HepG2 (cell line): ENCODE measurements around the gene PEX11G. TPM values are rescaled to one million over a fixed set of nuclear protein-coding genes. Genes with fewer than 3 reads are reported as not detected.

ENCODE experiments used
- ATF1 ChIP-seq: IDR thresholded peaks from 2 replicates; pipeline ENCODE4 v1.6.1; 2016; ENCODE audit warnings: mild to moderate bottlenecking, control low read depth
- CCDC6 ChIP-seq: sonication (generic); formaldehyde crosslinking; IDR thresholded peaks from 2 replicates; pipeline ENCODE4 v1.8.1; 2022; ENCODE audit warnings: mild to moderate bottlenecking, missing genetic modification reagents, moderate library complexity
- GPN1 ChIP-seq: sonication (generic); formaldehyde crosslinking; IDR thresholded peaks from 2 replicates; pipeline ENCODE4 v1.5.1; 2020; ENCODE audit warnings: missing genetic modification reagents, borderline replicate concordance
- HDAC2 ChIP-seq: sonication (generic); formaldehyde crosslinking; IDR thresholded peaks from 2 replicates; pipeline ENCODE4 v1.4.0; 2020; ENCODE audit warnings: missing genetic modification reagents
- NFE2 ChIP-seq: sonication (generic); formaldehyde crosslinking; IDR thresholded peaks from 2 replicates; pipeline ENCODE4 v1.4.0; 2020; ENCODE audit warnings: missing genetic modification reagents
- NFKB2 ChIP-seq: sonication (generic); formaldehyde crosslinking; IDR thresholded peaks from 2 replicates; pipeline ENCODE4 v1.4.0; 2020; ENCODE audit warnings: missing genetic modification reagents, borderline replicate concordance
- RBFOX2 ChIP-seq: fragments of 200-400 bp; formaldehyde crosslinking; IDR thresholded peaks from 2 replicates; pipeline ENCODE4 v1.6.1; 2017; ENCODE audit warnings: low read depth, mild to moderate bottlenecking, low read length
- SMAD1 ChIP-seq: sonication (generic); formaldehyde crosslinking; IDR thresholded peaks from 2 replicates; pipeline ENCODE4 v1.4.0; 2020; ENCODE audit warnings: missing genetic modification reagents, low read depth, mild to moderate bottlenecking, borderline replicate concordance
- ZBTB20 ChIP-seq: sonication (generic); formaldehyde crosslinking; IDR thresholded peaks from 2 replicates; pipeline ENCODE4 v1.8.1; 2023; ENCODE audit warnings: missing genetic modification reagents, low read depth, mild to moderate bottlenecking, borderline replicate concordance
- ZBTB34 ChIP-seq: sonication (generic); formaldehyde crosslinking; IDR thresholded peaks from 2 replicates; pipeline ENCODE4 v1.8.0; 2022; ENCODE audit warnings: mild to moderate bottlenecking, missing genetic modification reagents
- ZBTB46 ChIP-seq: sonication (generic); formaldehyde crosslinking; IDR thresholded peaks from 2 replicates; pipeline ENCODE4 v1.4.0; 2020; ENCODE audit warnings: mild to moderate bottlenecking, missing genetic modification reagents, borderline replicate concordance
- ZFP1 ChIP-seq: IDR thresholded peaks from 2 replicates; pipeline ENCODE4 v1.6.1; 2016
- ZNF260 ChIP-seq: sonication (generic); formaldehyde crosslinking; IDR thresholded peaks from 2 replicates; pipeline ENCODE4 v1.4.0; 2020; ENCODE audit warnings: missing genetic modification reagents, low read depth, mild to moderate bottlenecking, borderline replicate concordance
- ZNF296 ChIP-seq: sonication (generic); formaldehyde crosslinking; conservative IDR thresholded peaks from 2 replicates; pipeline ENCODE4 v1.5.0; 2020; ENCODE audit warnings: mild to moderate bottlenecking, missing genetic modification reagents
- ZNF598 ChIP-seq: sonication (generic); formaldehyde crosslinking; IDR thresholded peaks from 2 replicates; pipeline ENCODE4 v1.5.1; 2020; ENCODE audit warnings: mild to moderate bottlenecking, missing genetic modification reagents, borderline replicate concordance
- ZNF737 ChIP-seq: sonication (generic); formaldehyde crosslinking; IDR thresholded peaks from 2 replicates; pipeline ENCODE4 v1.5.0; 2020; ENCODE audit warnings: missing genetic modification reagents, mild to moderate bottlenecking, borderline replicate concordance
- ZNF761 ChIP-seq: sonication (generic); formaldehyde crosslinking; conservative IDR thresholded peaks from 2 replicates; pipeline ENCODE4 v1.4.0; 2020; ENCODE audit warnings: mild to moderate bottlenecking, missing genetic modification reagents
- polyA plus RNA-seq, 8 experiments: library from polyadenylated mRNA; depleted of rRNA in 3 of 8; stranded (reverse) in 7 of 8; unstranded in 1 of 8; fragments of >200 nt; fragmentation: Illumina TruSeq in 4 of 8; extraction: Trizol in 4 of 8; gene quantifications; 2 replicates each; pipeline versions ENCODE4 v1.2.1 to v1.2.3, GENCODE V29; 2011 to 2016; ENCODE audit warnings: low read depth in 4 of 8, missing spikeins in 1 of 8, mixed read lengths in 1 of 8; ENCODE audit not compliant: insufficient read depth in 1 of 8
- total RNA-seq, 5 experiments: library from RNA; depleted of rRNA; stranded (reverse); fragments of >200 nt; fragmentation: Illumina TruSeq; extraction: Trizol; gene quantifications; 2 replicates each; pipeline ENCODE4 v1.2.3, GENCODE V29; 2016; ENCODE audit warnings: low read depth in 1 of 5
- TF ChIP-seq, protein P1 (sequence below): sonication (generic); formaldehyde crosslinking; IDR thresholded peaks from 2 replicates; pipeline ENCODE4 v1.4.0; 2020; ENCODE audit warnings: missing genetic modification reagents
- TF ChIP-seq, protein P2 (sequence below): sonication (generic); formaldehyde crosslinking; IDR thresholded peaks from 2 replicates; pipeline ENCODE4 v1.5.0; 2020; ENCODE audit warnings: mild to moderate bottlenecking, missing genetic modification reagents, borderline replicate concordance

Gene PEX11G
- total and polyA plus RNA-seq, 2 of the 13 experiments (the other 11 are each of a cell fraction or from before 2014, with no cell fraction given), result not detected

- TF ChIP-seq ZBTB46 (CRISPR knock-in tag) (0 out of 2 replicates have a peak, but pooled peaks have one; percentile 83), HDAC2 (peak; percentile 81), ZNF260 (CRISPR knock-in tag) (no peak), GPN1 (CRISPR knock-in tag) (no peak), ZNF761 (CRISPR knock-in tag) (no peak), NFKB2 (peak; percentile 73; the same call in 1 of the 2 replicates), ZBTB34 (CRISPR knock-in tag) (no peak), NFE2 (no peak), ZFP1 (peak; percentile 51; the same call in 1 of the 2 replicates), ZNF737 (CRISPR knock-in tag) (no peak), SMAD1 (CRISPR knock-in tag) (0 out of 2 replicates have a peak, but pooled peaks have one; percentile 80), ZNF296 (CRISPR knock-in tag) (no peak), ATF1 (CRISPR knock-in tag) (peak; percentile 93), RBFOX2 (peak; percentile 82), ZBTB20 (0 out of 2 replicates have a peak, but pooled peaks have one; percentile 22), CCDC6 (CRISPR knock-in tag) (no peak), ZNF598 (CRISPR knock-in tag) (peak; percentile 40; the same call in 1 of the 2 replicates)
- TF ChIP-seq, protein P1, sequence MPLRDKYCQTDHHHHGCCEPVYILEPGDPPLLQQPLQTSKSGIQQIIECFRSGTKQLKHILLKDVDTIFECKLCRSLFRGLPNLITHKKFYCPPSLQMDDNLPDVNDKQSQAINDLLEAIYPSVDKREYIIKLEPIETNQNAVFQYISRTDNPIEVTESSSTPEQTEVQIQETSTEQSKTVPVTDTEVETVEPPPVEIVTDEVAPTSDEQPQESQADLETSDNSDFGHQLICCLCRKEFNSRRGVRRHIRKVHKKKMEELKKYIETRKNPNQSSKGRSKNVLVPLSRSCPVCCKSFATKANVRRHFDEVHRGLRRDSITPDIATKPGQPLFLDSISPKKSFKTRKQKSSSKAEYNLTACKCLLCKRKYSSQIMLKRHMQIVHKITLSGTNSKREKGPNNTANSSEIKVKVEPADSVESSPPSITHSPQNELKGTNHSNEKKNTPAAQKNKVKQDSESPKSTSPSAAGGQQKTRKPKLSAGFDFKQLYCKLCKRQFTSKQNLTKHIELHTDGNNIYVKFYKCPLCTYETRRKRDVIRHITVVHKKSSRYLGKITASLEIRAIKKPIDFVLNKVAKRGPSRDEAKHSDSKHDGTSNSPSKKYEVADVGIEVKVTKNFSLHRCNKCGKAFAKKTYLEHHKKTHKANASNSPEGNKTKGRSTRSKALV (CRISPR knock-in tag), result peak; percentile 73; the same call in 1 of the 2 replicates
- TF ChIP-seq, protein P2, sequence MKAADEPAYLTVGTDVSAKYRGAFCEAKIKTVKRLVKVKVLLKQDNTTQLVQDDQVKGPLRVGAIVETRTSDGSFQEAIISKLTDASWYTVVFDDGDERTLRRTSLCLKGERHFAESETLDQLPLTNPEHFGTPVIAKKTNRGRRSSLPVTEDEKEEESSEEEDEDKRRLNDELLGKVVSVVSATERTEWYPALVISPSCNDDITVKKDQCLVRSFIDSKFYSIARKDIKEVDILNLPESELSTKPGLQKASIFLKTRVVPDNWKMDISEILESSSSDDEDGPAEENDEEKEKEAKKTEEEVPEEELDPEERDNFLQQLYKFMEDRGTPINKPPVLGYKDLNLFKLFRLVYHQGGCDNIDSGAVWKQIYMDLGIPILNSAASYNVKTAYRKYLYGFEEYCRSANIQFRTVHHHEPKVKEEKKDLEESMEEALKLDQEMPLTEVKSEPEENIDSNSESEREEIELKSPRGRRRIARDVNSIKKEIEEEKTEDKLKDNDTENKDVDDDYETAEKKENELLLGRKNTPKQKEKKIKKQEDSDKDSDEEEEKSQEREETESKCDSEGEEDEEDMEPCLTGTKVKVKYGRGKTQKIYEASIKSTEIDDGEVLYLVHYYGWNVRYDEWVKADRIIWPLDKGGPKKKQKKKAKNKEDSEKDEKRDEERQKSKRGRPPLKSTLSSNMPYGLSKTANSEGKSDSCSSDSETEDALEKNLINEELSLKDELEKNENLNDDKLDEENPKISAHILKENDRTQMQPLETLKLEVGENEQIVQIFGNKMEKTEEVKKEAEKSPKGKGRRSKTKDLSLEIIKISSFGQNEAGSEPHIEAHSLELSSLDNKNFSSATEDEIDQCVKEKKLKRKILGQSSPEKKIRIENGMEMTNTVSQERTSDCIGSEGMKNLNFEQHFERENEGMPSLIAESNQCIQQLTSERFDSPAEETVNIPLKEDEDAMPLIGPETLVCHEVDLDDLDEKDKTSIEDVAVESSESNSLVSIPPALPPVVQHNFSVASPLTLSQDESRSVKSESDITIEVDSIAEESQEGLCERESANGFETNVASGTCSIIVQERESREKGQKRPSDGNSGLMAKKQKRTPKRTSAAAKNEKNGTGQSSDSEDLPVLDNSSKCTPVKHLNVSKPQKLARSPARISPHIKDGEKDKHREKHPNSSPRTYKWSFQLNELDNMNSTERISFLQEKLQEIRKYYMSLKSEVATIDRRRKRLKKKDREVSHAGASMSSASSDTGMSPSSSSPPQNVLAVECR (CRISPR knock-in tag), result peak; percentile 91; the same call in 1 of the 2 replicates
Measured at GRCh38 chr19:7535047-7535997, 46.5 kb upstream of the PEX11G start, which contains the start of gene PNPLA6 (continued).
